LNCAP (cell line): Measurements from ENCODE around the gene ATP5MC2.

Experiments
- TF ChIP-seq, protein P1 (sequence below): fragments of 450-650 bp; IDR thresholded peaks from 2 replicates; pipeline ENCODE4 v1.5.1; 2017; ENCODE audit warnings: mild to moderate bottlenecking

Gene ATP5MC2

GRCh38 chr12:53643232-53643979 is 32.5 kb downstream of the ATP5MC2 start:
- TF ChIP-seq, protein P1, sequence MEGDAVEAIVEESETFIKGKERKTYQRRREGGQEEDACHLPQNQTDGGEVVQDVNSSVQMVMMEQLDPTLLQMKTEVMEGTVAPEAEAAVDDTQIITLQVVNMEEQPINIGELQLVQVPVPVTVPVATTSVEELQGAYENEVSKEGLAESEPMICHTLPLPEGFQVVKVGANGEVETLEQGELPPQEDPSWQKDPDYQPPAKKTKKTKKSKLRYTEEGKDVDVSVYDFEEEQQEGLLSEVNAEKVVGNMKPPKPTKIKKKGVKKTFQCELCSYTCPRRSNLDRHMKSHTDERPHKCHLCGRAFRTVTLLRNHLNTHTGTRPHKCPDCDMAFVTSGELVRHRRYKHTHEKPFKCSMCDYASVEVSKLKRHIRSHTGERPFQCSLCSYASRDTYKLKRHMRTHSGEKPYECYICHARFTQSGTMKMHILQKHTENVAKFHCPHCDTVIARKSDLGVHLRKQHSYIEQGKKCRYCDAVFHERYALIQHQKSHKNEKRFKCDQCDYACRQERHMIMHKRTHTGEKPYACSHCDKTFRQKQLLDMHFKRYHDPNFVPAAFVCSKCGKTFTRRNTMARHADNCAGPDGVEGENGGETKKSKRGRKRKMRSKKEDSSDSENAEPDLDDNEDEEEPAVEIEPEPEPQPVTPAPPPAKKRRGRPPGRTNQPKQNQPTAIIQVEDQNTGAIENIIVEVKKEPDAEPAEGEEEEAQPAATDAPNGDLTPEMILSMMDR, result no peak

- TF ChIP-seq, protein P1, result no peak
These were observed 37.8 kb downstream of the ATP5MC2 start for GRCh38 chr12:53638057-53638456.

GRCh38 chr12:53636641-53637040 is 39.2 kb downstream of the ATP5MC2 start:
- TF ChIP-seq, protein P1, result no peak

DNA sequence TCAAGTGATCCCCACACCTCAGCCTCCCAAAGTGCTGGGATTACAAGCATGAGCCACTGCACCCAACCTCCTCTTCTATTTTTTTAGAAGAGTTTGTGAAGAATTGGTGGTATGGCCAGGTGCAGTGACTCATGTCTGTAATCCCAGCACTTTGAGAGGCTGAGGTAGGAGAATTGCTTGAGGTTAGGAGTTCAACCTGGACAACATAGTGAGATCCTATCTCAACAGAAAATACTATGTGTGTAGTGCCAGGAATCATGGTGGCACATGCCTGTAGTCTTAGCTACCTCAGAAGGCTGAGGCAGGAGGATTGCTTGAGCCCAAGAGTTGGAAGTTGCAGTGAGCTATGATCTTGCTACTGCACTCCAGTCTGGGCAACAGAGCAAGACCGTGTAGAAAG is 44.2 kb downstream of the ATP5MC2 start:
- TF ChIP-seq, protein P1, result no peak

- TF ChIP-seq, protein P1, result no peak
These were observed 48.0 kb downstream of the ATP5MC2 start for GRCh38 chr12:53627919-53628318.

DNA sequence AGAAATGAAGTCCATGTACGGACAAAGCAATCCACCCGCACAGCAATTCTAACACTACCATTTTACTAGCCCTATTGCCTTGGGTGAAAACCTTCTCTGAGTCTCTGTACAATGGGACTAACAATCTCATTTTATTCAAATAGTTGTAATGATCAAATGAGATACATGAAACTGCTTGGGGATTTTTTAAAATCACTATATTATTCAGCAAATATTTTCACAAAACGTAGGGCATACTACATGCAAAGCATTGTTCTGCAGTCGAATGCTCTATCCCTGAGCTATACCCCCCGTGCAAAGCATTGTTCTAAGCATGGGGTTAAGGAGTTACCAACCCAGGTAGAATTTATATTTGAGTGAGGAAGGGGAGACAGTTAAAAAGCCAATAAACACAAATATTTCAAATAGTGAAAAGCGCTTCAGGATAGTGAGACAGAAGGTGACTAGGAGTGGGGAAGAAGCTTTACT is 49.1 kb downstream of the ATP5MC2 start:
- TF ChIP-seq, protein P1, result no peak

DNA sequence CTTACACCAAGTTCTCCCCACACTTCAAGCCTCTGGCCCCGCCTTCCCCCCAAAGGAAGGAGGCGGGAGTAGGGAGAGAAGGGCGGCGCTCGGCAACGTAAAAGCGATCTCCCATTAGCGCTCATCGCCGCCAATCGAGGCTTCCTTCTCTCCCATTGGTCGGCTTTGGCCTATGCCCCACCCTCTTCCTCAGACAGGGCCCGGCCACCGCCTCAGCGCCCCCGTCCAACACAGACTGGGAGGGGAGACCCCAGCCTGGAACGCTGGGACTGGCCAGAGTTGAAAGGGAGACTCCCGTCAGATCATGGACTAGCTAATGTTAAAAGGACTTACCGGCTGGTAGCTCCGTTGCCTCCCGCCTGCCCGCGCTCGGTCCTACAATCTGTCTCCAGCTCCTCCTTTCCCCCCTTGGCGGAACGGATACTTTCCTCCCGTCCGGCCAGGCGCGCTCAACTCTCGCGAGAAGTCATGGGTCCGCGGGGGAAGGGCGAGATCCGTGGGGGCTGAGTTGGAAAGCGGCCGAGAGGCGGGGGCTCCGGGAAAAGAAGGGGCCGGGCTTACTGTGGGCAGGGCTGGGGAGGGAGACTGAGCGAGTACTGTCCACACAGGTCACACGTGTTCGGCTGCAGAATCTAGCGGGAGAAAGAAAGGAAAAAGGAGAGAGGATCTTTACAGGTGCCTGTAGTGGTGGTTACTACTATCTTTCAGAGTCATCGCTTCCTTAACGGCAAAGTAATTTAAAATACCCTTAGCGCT is 49.8 kb downstream of the ATP5MC2 start, which contains the start of gene ATF7:
ATF7 (minus strand) TSS at position 437 of the 756 bp plus-strand sequence. CDS start 25,382 bp downstream, outside the sequence.
- TF ChIP-seq, protein P1, result no peak
